Left forelimb (tissue), 1 donor: Measurements from ENCODE around the gene PAX7.
"Not testable (repeated sequence)": the region's sequence is repeated elsewhere in the genome, so short reads cannot be mapped to it uniquely, and the experiment has no call there.

Source experiments
- DNase-seq: peaks from one replicate; pipeline ENCODE4 v3.0.0-alpha.2; 2018; ENCODE audit warnings: low spot score

Gene PAX7

GRCh38 chr1:18661404-18662285 lies 31.0 kb downstream of the PAX7 start:
- DNase-seq: no peak

DNA sequence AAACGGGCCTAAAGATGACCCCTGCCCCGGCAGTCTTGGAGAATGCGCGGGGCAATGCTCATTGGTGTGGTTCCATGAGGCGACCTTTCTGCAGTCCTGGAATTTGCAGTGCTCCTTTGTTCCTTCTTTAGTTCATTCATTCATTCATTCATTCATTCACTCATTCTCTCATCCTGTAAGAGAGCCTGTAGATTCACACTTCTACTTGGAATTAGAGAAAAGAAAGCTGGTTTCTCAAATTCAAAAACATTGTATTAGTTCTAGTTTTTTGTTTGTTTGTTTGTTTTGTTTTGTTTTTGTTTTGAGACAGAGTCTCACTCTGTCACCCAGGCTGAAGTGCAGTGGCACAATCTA lies 31.6 kb downstream of the PAX7 start:
- DNase-seq: no peak

GRCh38 chr1:18666317-18666920 lies 35.8 kb downstream of the PAX7 start:
- DNase-seq: no peak

GRCh38 chr1:18667333-18667732 lies 36.7 kb downstream of the PAX7 start:
- no peak for DNase-seq

DNA sequence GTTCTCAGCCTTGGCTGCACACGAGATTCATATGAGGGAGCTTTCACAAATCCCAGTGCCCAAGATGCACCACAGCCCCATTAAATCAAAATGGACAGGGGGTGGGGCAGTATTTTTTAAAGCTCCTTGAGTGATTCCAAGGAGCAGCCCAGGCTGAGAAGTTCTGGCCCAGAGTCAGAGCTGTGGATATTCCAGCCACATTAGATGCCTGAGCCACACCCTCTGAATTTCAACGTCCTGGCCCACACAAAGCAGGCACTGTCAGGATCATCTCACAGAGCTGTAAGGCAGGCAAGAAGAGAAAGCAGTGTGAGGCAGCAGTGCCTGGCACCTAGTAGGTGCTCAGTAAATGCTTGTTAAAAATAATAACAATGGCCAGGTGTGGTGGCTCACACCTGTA lies 37.4 kb downstream of the PAX7 start:
- DNase-seq: no peak

DNA sequence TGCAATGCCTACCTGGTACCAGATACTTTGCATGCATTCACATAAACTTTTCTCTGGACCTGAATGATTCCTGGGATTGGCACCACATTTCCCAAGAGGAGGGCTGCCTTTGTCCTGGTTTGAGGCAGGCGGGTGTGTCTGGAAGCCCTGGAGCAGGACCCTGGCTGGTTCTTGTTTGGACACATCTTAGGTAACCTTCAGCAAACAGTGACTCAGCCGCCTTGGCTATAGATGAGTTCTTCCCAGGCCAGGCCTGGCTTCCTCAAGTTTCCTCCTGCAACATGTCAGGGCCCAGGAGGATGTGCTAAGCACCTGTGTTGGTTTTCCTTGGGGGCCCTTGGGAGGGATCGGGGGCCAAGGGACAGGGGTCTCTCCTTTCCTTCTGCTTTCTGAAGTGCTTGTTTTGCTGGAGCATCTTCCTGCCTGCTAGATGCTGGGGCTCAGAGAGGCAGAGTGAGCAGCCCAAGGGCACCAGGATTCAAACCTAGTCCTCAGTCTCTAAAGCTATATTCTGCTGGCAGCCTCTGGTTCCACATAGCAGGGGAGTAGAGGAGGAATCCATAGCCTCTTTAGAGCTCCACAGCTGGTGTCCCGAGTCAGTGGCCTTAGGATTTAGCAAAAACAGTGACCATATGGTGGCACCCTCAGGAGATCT lies 38.2 kb downstream of the PAX7 start:
- no peak for DNase-seq

GRCh38 chr1:18670121-18670867 lies 39.6 kb downstream of the PAX7 start:
- no peak for DNase-seq

DNA sequence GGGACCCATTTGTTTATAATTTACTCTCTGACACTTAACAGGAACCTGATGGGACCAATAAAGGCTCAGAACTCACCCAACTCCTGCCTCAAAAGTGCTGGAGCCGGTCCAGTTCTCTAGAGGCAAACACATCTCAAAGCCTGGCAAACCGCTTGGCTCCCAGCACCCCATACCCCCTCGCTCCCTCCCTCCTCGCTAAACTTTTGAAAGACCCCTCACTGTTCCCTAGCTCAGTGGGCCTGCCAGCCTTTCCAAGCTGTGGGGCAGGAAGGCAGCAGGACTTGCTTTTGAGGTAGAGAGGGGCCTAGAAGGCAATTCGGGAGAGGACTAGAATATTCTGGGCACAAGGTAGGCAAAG lies 40.2 kb downstream of the PAX7 start:
- no peak for DNase-seq

DNA sequence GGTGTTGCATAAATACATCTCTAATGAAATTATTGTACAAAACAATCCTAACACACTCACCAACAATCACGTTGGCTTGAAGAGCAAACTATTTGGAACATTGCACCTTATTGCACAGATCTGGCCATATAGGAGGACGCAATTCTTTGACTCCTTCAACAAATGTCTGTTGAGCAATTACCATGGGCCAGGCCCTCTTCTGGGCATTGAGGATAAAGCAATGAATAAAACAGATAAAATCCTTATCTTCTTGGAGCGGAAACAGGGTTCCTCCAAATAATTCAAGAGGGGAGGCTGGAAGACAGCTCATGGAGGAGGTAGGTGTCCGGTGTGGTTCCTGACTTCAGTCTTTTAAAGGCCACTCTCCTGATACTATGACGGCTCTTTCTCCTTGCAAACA lies 43.3 kb downstream of the PAX7 start:
- DNase-seq: no peak

- no peak for DNase-seq
Observed at GRCh38 chr1:18676332-18676781, 45.7 kb downstream of the PAX7 start.

DNA sequence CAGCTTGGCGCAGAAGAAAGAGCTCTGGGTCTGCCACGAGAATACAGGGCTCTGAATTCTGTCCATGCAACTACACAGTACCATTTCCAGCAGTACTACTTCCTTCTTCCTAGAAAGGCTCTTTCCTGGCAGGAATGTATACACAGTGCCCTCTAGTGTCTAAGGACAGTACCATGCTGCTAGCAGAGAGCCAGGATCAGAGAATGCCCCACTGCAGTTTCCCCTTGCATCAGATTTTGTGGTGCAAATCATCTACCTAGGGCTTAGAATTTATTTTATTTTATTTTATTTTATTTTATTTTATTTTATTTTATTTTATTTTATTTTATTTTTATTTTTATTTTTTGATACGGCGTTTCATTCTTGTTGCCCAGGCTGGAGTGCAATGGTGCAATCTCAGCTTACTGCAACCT lies 50.8 kb downstream of the PAX7 start:
- DNase-seq: no peak

GRCh38 chr1:18682375-18682774 lies 51.7 kb downstream of the PAX7 start:
- no peak for DNase-seq

GRCh38 chr1:18684303-18684702 lies 53.7 kb downstream of the PAX7 start:
- no peak for DNase-seq

GRCh38 chr1:18686540-18686939 lies 55.9 kb downstream of the PAX7 start:
- no peak for DNase-seq

GRCh38 chr1:18687273-18687672 lies 56.6 kb downstream of the PAX7 start:
- DNase-seq: no peak

DNA sequence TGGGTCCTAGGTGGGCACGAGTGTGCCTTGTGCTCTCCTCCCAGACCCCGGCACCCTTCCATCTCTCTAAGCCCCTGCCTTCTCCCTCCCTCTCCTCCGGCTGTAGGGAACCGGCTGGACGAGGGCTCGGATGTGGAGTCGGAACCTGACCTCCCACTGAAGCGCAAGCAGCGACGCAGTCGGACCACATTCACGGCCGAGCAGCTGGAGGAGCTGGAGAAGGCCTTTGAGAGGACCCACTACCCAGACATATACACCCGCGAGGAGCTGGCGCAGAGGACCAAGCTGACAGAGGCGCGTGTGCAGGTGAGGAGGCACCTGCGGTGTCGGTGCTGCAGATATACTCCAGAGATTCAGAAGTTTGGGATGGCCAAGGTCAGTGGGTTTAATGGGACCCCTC lies 61.0 kb downstream of the PAX7 start:
- no peak for DNase-seq

- no peak for DNase-seq
Observed at GRCh38 chr1:18693256-18694098, 62.8 kb downstream of the PAX7 start.

- not testable (repeated sequence) for DNase-seq
Observed at GRCh38 chr1:18694289-18694688, 63.6 kb downstream of the PAX7 start.

- DNase-seq: no peak
Observed at GRCh38 chr1:18697541-18697940, 66.9 kb downstream of the PAX7 start.

DNA sequence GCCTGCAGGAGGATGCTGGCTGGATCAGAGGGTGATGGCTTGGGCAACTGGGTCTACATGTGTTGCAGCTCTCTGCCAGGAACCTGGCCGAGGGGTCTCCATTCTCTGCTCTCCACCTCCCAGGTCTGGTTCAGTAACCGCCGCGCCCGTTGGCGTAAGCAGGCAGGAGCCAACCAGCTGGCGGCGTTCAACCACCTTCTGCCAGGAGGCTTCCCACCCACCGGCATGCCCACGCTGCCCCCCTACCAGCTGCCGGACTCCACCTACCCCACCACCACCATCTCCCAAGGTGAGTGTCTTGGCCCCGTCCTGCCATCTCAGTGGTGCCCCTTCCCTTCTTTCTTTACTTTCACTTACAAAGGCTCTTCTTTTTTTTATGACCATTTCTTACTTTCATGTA lies 69.9 kb downstream of the PAX7 start:
- no peak for DNase-seq

- no peak for DNase-seq
Observed at GRCh38 chr1:18701183-18701582, 70.5 kb downstream of the PAX7 start.
